MM.1S (cell line): ENCODE measurements around the gene SIK1.
"Not testable (repeated sequence)": the region's sequence is repeated elsewhere in the genome, so short reads cannot be mapped to it uniquely, and the experiment has no call there.

Experiments used
- DNase-seq: peaks from one replicate; pipeline ENCODE4 v3.0.0-alpha.2; 2015
- H2AFZ ChIP-seq: fragments of 300-600 bp; sonication (generic); 2 replicates; pipeline ENCODE4 v1.6.0; 2016; ENCODE audit warnings: antibody characterized with exemption, low read length
- H3F3A ChIP-seq: fragments of 300-600 bp; sonication (generic); 2 replicates; pipeline ENCODE4 v1.6.1; 2016; ENCODE audit warnings: mild to moderate bottlenecking, antibody characterized with exemption, low read length, moderate library complexity, mixed read lengths; ENCODE audit not compliant: insufficient read depth
- H3K27ac ChIP-seq: fragments of 300-600 bp; sonication (generic); 2 replicates; pipeline ENCODE4 v1.5.1; 2016; ENCODE audit warnings: mild to moderate bottlenecking, low read length
- H3K27me3 ChIP-seq: fragments of 300-600 bp; sonication (generic); replicated peaks from 2 replicates; pipeline ENCODE4 v1.6.0; 2016; ENCODE audit warnings: low read length; ENCODE audit not compliant: insufficient read depth
- H3K36me3 ChIP-seq: fragments of 300-600 bp; sonication (generic); replicated peaks from 2 replicates; pipeline ENCODE4 v1.6.1; 2016; ENCODE audit warnings: mild to moderate bottlenecking, low read length, mixed read lengths; ENCODE audit not compliant: insufficient read depth
- H3K4me1 ChIP-seq: fragments of 300-600 bp; sonication (generic); 2 replicates; pipeline ENCODE4 v1.6.1; 2016; ENCODE audit warnings: low read length, mixed read lengths
- H3K4me2 ChIP-seq: fragments of 300-600 bp; sonication (generic); 2 replicates; pipeline ENCODE4 v1.6.0; 2016; ENCODE audit warnings: low read depth, low read length
- H3K4me3 ChIP-seq: fragments of 300-600 bp; sonication (generic); 2 replicates; pipeline ENCODE4 v1.5.1; 2016; ENCODE audit warnings: low read length, mixed read lengths
- H3K79me2 ChIP-seq: fragments of 300-600 bp; sonication (generic); 2 replicates; pipeline ENCODE4 v1.6.1; 2016; ENCODE audit warnings: mixed run types, low read length, mixed read lengths
- H3K9ac ChIP-seq: fragments of 300-600 bp; sonication (generic); 2 replicates; pipeline ENCODE4 v1.6.1; 2016; ENCODE audit warnings: low read length, mixed read lengths
- H3K9me2 ChIP-seq: fragments of 300-600 bp; sonication (generic); replicated peaks from 2 replicates; pipeline ENCODE4 v1.6.1; 2016; ENCODE audit warnings: mild to moderate bottlenecking, low read length, mixed read lengths; ENCODE audit not compliant: insufficient read depth
- H3K9me3 ChIP-seq: fragments of 300-600 bp; sonication (generic); replicated peaks from 2 replicates; pipeline ENCODE4 v1.6.1; 2016; ENCODE audit warnings: mild to moderate bottlenecking, low read length, mixed read lengths; ENCODE audit not compliant: insufficient read depth
- H4K20me1 ChIP-seq: fragments of 300-600 bp; sonication (generic); 2 replicates; pipeline ENCODE4 v1.6.1; 2016; ENCODE audit warnings: mild to moderate bottlenecking, low read length, moderate library complexity, mixed read lengths; ENCODE audit not compliant: insufficient read depth

Gene SIK1

DNA sequence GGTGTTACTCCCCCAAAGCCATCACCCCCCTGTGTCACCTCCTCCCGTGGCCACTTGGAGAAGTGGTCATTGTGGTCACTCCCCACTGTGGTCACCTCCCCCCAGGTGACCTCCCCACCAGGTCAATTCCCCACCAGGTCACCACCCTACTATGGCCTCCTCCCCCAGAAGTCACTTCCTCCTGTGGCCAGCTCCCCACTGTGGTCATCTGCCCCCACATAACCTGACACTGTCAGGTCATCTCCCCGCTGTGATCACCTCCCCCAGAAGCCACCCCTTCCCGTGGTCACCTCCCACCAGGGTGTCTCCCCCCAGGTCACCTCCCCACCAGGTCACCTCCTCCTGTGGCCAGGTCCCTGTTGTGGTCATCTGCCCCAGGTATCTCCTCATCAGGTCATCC lies 28.9 kb downstream of the SIK1 start:
- H3K4me1 ChIP-seq, H3K9me2 ChIP-seq: not testable (repeated sequence)

GRCh38 chr21:43397439-43397808 lies 29.5 kb downstream of the SIK1 start:
- H3F3A ChIP-seq, H3K36me3 ChIP-seq, H2AFZ ChIP-seq, H3K27me3 ChIP-seq, H3K9me2 ChIP-seq, H3K9me3 ChIP-seq, H4K20me1 ChIP-seq, H3K79me2 ChIP-seq, H3K4me1 ChIP-seq, H3K9ac ChIP-seq, DNase-seq, H3K4me2 ChIP-seq, H3K4me3 ChIP-seq, H3K27ac ChIP-seq: not testable (repeated sequence)

More for the DNA sequence above, 28.9 kb downstream of the SIK1 start:
- H4K20me1 ChIP-seq, H3K4me3 ChIP-seq, H3K27ac ChIP-seq, H3K9ac ChIP-seq, H3K36me3 ChIP-seq, DNase-seq, H3K9me3 ChIP-seq, H3K4me2 ChIP-seq, H3F3A ChIP-seq, H2AFZ ChIP-seq, H3K27me3 ChIP-seq, H3K79me2 ChIP-seq: not testable (repeated sequence)

- H3K36me3 ChIP-seq, H3K27me3 ChIP-seq, H3K9me2 ChIP-seq, H3F3A ChIP-seq, H3K9me3 ChIP-seq, DNase-seq, H3K9ac ChIP-seq, H3K4me1 ChIP-seq, H3K79me2 ChIP-seq, H3K27ac ChIP-seq, H4K20me1 ChIP-seq, H3K4me2 ChIP-seq, H3K4me3 ChIP-seq, H2AFZ ChIP-seq: not testable (repeated sequence)
Observed at GRCh38 chr21:43396788-43397438, 30.0 kb downstream of the SIK1 start.

- H4K20me1 ChIP-seq, H3K27ac ChIP-seq, H3K4me3 ChIP-seq, DNase-seq, H3K9me2 ChIP-seq, H3K36me3 ChIP-seq, H3K79me2 ChIP-seq, H2AFZ ChIP-seq, H3K4me2 ChIP-seq, H3K9ac ChIP-seq, H3K27me3 ChIP-seq, H3F3A ChIP-seq, H3K4me1 ChIP-seq, H3K9me3 ChIP-seq: not testable (repeated sequence)
Observed at GRCh38 chr21:43383351-43383750, 43.6 kb downstream of the SIK1 start.

GRCh38 chr21:43382902-43383301 lies 44.0 kb downstream of the SIK1 start:
- H2AFZ ChIP-seq, H3F3A ChIP-seq, H3K79me2 ChIP-seq, H3K27ac ChIP-seq, H3K36me3 ChIP-seq, H3K9me3 ChIP-seq, H3K4me3 ChIP-seq, H3K27me3 ChIP-seq, DNase-seq, H3K4me2 ChIP-seq, H3K4me1 ChIP-seq, H3K9ac ChIP-seq, H3K9me2 ChIP-seq, H4K20me1 ChIP-seq: not testable (repeated sequence)

DNA sequence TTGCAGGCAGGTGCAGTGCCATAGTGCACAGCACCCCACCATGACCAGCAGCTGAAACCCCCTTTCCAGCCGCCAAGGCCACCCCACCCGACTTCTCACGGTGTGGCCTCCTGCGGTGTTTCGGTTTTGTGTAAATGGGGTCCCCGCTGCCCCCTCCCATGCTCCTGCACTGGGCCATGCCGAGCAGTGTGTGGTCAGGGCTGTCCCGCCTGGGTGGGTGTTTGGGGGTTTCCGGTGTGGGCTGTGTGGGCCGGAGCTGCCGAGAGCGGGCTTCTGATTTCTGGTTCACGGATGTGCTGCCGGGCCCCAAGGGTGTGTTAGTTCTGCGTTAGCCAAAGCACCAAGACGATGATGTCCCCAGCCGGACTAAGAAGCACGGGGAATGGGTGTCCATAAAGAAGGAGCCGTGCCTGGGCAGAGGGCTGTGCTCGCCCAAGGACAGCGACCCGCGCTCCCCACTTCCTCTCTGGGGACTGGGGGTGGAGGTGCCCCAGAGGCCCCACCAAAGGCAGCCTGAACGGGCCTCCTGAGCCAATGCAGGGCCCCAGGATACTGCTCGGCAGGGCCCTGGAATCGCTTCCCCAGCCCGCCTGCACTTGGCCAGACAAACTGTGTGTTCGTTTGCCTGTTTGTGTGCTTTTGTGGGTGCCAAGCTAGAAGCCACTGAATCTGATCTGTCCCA lies 45.9 kb downstream of the SIK1 start:
- H3K9me2 ChIP-seq: not testable (repeated sequence)

DNA sequence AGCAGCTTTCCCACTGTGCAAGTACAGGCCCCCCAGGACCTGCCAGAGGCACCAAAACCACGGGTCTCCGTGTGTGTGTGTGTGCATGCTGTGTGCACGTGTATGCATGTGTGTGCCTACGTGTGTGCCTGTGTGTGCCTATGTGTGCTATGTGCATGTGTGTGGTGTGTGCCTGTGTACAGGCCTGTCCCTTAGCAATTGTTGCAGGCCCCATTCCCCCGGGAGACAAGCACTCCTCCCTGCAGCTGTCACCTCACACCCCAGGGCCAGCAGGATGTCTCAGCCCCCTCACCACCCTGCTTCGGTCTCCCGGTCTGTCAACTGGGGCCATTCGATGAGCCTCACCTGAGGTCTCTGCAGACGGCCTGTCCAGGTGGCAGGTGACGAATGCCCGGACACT lies 46.6 kb downstream of the SIK1 start:
- not testable (repeated sequence) for H3K4me3 ChIP-seq, H3K4me2 ChIP-seq, H4K20me1 ChIP-seq, H3K27me3 ChIP-seq, H3K79me2 ChIP-seq, H3K9ac ChIP-seq, DNase-seq, H3K9me2 ChIP-seq, H3K4me1 ChIP-seq, H3K9me3 ChIP-seq, H2AFZ ChIP-seq, H3F3A ChIP-seq, H3K27ac ChIP-seq, H3K36me3 ChIP-seq

More for the DNA sequence above, 45.9 kb downstream of the SIK1 start:
- not testable (repeated sequence) for H3K4me3 ChIP-seq, H3K79me2 ChIP-seq, H3K27ac ChIP-seq, DNase-seq, H3K4me1 ChIP-seq, H3K9me3 ChIP-seq, H4K20me1 ChIP-seq, H3K36me3 ChIP-seq, H3K27me3 ChIP-seq, H2AFZ ChIP-seq, H3K4me2 ChIP-seq, H3F3A ChIP-seq, H3K9ac ChIP-seq

GRCh38 chr21:43379626-43380122 lies 47.3 kb downstream of the SIK1 start:
- not testable (repeated sequence) for H3K27me3 ChIP-seq, H2AFZ ChIP-seq, H3K9me2 ChIP-seq, H3K9ac ChIP-seq, H3K4me2 ChIP-seq, H3K79me2 ChIP-seq, H4K20me1 ChIP-seq, H3K4me1 ChIP-seq, DNase-seq, H3K4me3 ChIP-seq, H3F3A ChIP-seq, H3K9me3 ChIP-seq, H3K27ac ChIP-seq, H3K36me3 ChIP-seq
